ENCODE results near the gene USP35.

GRCh38 chr11:78244080-78244479 is 55.4 kb downstream of the USP35 start:
- TF ChIP-seq CTCF (conservative IDR thresholded peaks at IDR 0.05; ENCODE audit: low read length) (no peak), EZH2phosphoT487 (IDR thresholded peaks at IDR 0.05; ENCODE audit: borderline replicate concordance) (no peak)
